HepG2 (cell line): Measurements from ENCODE around the gene ASCC2. TPM values are rescaled to one million over a fixed set of nuclear protein-coding genes. Genes with fewer than 3 reads are reported as not detected.

Experiments
- ARNT2 ChIP-seq: sonication (generic); formaldehyde crosslinking; IDR thresholded peaks from 2 replicates; pipeline ENCODE4 v1.8.0; 2022; ENCODE audit warnings: mild to moderate bottlenecking, low read depth, missing genetic modification reagents, moderate library complexity
- BRD4 ChIP-seq: sonication (generic); formaldehyde crosslinking; IDR thresholded peaks from 2 replicates; pipeline ENCODE4 v1.4.0; 2020; ENCODE audit warnings: missing genetic modification reagents
- FOXJ3 ChIP-seq: sonication (generic); formaldehyde crosslinking; IDR thresholded peaks from 2 replicates; pipeline ENCODE4 v1.4.0; 2020; ENCODE audit warnings: missing genetic modification reagents, mild to moderate bottlenecking, borderline replicate concordance
- GTF3A ChIP-seq: sonication (generic); formaldehyde crosslinking; conservative IDR thresholded peaks from 2 replicates; pipeline ENCODE4 v1.4.0; 2020; ENCODE audit warnings: mild to moderate bottlenecking, missing genetic modification reagents
- MBD4 ChIP-seq: IDR thresholded peaks from 2 replicates; pipeline ENCODE4 v1.6.1; 2012; ENCODE audit warnings: low read length, inconsistent platforms, borderline replicate concordance
- NFIB ChIP-seq: sonication (generic); formaldehyde crosslinking; IDR thresholded peaks from 2 replicates; pipeline ENCODE4 v1.9.0; 2021; ENCODE audit warnings: missing genetic modification reagents, mild to moderate bottlenecking, borderline replicate concordance
- NR2F1 ChIP-seq, 2 experiments: fragments of 450-650 bp in 1 of 2; formaldehyde crosslinking in 1 of 2; IDR thresholded peaks; 2 replicates each; pipeline versions ENCODE4 v1.5.0 to v1.6.1; 2016 to 2020; ENCODE audit warnings: mild to moderate bottlenecking in 1 of 2, missing compliant biosample characterization in 1 of 2, missing genetic modification reagents in 1 of 2, moderate library complexity in 1 of 2
- PHF20 ChIP-seq: sonication (generic); formaldehyde crosslinking; IDR thresholded peaks from 2 replicates; pipeline ENCODE4 v1.5.0; 2020; ENCODE audit warnings: mild to moderate bottlenecking, missing genetic modification reagents
- RAD51 ChIP-seq: fragments of 450-650 bp; IDR thresholded peaks from 2 replicates; pipeline ENCODE4 v1.6.1; 2016; ENCODE audit warnings: borderline replicate concordance
- RELA ChIP-seq: sonication (generic); formaldehyde crosslinking; IDR thresholded peaks from 2 replicates; pipeline ENCODE4 v1.4.0; 2020; ENCODE audit warnings: missing genetic modification reagents
- TEF ChIP-seq: sonication (generic); formaldehyde crosslinking; IDR thresholded peaks from 2 replicates; pipeline ENCODE4 v1.5.0; 2020; ENCODE audit warnings: missing genetic modification reagents
- ZFP36L1 ChIP-seq: sonication (generic); formaldehyde crosslinking; IDR thresholded peaks from 2 replicates; pipeline ENCODE4 v1.8.0; 2022; ENCODE audit warnings: mild to moderate bottlenecking, missing genetic modification reagents, moderate library complexity
- ZNF224 ChIP-seq: sonication (generic); formaldehyde crosslinking; IDR thresholded peaks from 2 replicates; pipeline ENCODE4 v1.5.0; 2020; ENCODE audit warnings: mild to moderate bottlenecking, missing genetic modification reagents
- ZNF350 ChIP-seq: sonication (generic); formaldehyde crosslinking; IDR thresholded peaks from 2 replicates; pipeline ENCODE4 v1.4.0; 2020; ENCODE audit warnings: mild to moderate bottlenecking, low read depth, missing genetic modification reagents, borderline replicate concordance
- ZNF407 ChIP-seq: sonication (generic); formaldehyde crosslinking; IDR thresholded peaks from one replicate; pipeline ENCODE4 v1.5.1; 2020; ENCODE audit warnings: mild to moderate bottlenecking, missing genetic modification reagents; ENCODE audit errors: not compliant biosample characterization
- ZNF44 ChIP-seq: sonication (generic); formaldehyde crosslinking; IDR thresholded peaks from 2 replicates; pipeline ENCODE4 v1.5.1; 2020; ENCODE audit warnings: mild to moderate bottlenecking, missing genetic modification reagents
- ZNF512 ChIP-seq: sonication (generic); formaldehyde crosslinking; IDR thresholded peaks from 2 replicates; pipeline ENCODE4 v1.4.0; 2020; ENCODE audit warnings: mild to moderate bottlenecking, missing genetic modification reagents
- ZNF660 ChIP-seq: sonication (generic); formaldehyde crosslinking; IDR thresholded peaks from 2 replicates; pipeline ENCODE4 v1.5.1; 2020; ENCODE audit warnings: mild to moderate bottlenecking, low read depth, missing genetic modification reagents, borderline replicate concordance
- ZNF674 ChIP-seq: sonication (generic); formaldehyde crosslinking; IDR thresholded peaks from 2 replicates; pipeline ENCODE4 v1.5.0; 2020; ENCODE audit warnings: low read depth, mild to moderate bottlenecking, missing genetic modification reagents
- polyA plus RNA-seq, 8 experiments: library from polyadenylated mRNA; depleted of rRNA in 3 of 8; stranded (reverse) in 7 of 8; unstranded in 1 of 8; fragments of >200 nt; fragmentation: Illumina TruSeq in 4 of 8; extraction: Trizol in 4 of 8; gene quantifications; 2 replicates each; pipeline versions ENCODE4 v1.2.1 to v1.2.3, GENCODE V29; 2011 to 2016; ENCODE audit warnings: low read depth in 4 of 8, missing spikeins in 1 of 8, mixed read lengths in 1 of 8; ENCODE audit not compliant: insufficient read depth in 1 of 8
- total RNA-seq, 5 experiments: library from RNA; depleted of rRNA; stranded (reverse); fragments of >200 nt; fragmentation: Illumina TruSeq; extraction: Trizol; gene quantifications; 2 replicates each; pipeline ENCODE4 v1.2.3, GENCODE V29; 2016; ENCODE audit warnings: low read depth in 1 of 5

The ASCC2 gene
- total and polyA plus RNA-seq, 2 of the 13 experiments (the other 11 are each of a cell fraction or from before 2014, with no cell fraction given), result 26.2 to 26.3 TPM

- TF ChIP-seq ARNT2 (CRISPR knock-in tag) (peak; percentile 51; the same call in 1 of the 2 replicates), FOXJ3 (CRISPR knock-in tag) (no peak), MBD4 (no peak), RAD51 (no peak), NR2F1 (CRISPR knock-in tag; IDR thresholded peaks at IDR 0.05) (peak in 1 of 2 experiments; percentile 49; a peak in 1 of 4 replicates), ZNF407 (CRISPR knock-in tag) (no peak), TEF (no peak), NFIB (CRISPR knock-in tag) (no peak), ZNF350 (CRISPR knock-in tag) (peak; percentile 56; the same call in 1 of the 2 replicates), ZFP36L1 (CRISPR knock-in tag) (no peak), ZNF224 (CRISPR knock-in tag) (no peak), ZNF44 (CRISPR knock-in tag) (no peak), BRD4 (CRISPR knock-in tag) (peak; percentile 60; the same call in 1 of the 2 replicates), ZNF512 (CRISPR knock-in tag) (no peak), ZNF674 (CRISPR knock-in tag) (no peak), PHF20 (CRISPR knock-in tag) (peak; percentile 65), ZNF660 (no peak), GTF3A (CRISPR knock-in tag) (no peak; the same call in 1 of the 2 replicates), RELA (CRISPR knock-in tag) (no peak)
These were observed 45.1 kb upstream of the ASCC2 start, which contains the start of gene MTMR3 (continued) for GRCh38 chr22:29883045-29883774.
